ENCODE measurements around the gene ADGRE3.

DNA sequence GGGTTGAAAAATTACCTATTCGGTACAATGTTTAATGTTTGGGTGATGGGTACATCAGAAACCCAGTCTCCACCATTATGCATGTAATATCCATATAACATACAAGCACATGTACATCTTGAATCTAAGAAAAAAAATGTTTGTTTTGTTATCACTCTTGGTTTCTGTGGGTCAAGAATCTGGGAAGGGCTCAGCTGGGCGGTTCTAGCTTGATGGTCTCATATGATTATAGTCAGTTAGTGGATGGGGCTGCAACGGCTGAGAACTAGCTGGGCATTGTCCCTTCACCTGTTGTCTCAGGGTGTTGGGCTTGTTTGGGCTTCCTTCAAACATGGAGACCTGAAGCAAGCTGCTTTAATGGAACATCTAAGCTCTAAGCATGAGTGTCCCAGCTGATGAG, 4.7 kb downstream of the ADGRE3 start:
- TF ChIP-seq, protein P1, sequence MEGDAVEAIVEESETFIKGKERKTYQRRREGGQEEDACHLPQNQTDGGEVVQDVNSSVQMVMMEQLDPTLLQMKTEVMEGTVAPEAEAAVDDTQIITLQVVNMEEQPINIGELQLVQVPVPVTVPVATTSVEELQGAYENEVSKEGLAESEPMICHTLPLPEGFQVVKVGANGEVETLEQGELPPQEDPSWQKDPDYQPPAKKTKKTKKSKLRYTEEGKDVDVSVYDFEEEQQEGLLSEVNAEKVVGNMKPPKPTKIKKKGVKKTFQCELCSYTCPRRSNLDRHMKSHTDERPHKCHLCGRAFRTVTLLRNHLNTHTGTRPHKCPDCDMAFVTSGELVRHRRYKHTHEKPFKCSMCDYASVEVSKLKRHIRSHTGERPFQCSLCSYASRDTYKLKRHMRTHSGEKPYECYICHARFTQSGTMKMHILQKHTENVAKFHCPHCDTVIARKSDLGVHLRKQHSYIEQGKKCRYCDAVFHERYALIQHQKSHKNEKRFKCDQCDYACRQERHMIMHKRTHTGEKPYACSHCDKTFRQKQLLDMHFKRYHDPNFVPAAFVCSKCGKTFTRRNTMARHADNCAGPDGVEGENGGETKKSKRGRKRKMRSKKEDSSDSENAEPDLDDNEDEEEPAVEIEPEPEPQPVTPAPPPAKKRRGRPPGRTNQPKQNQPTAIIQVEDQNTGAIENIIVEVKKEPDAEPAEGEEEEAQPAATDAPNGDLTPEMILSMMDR (conservative IDR thresholded peaks at IDR 0.05; ENCODE audit: low read depth, low read length) = no peak
- no peak for TF ChIP-seq EZH2 (IDR thresholded peaks at IDR 0.05; ENCODE audit: borderline replicate concordance, low read depth, low read length, poor library complexity, severe bottlenecking)
